ENCODE measurements around the gene LSAMP.

DNA sequence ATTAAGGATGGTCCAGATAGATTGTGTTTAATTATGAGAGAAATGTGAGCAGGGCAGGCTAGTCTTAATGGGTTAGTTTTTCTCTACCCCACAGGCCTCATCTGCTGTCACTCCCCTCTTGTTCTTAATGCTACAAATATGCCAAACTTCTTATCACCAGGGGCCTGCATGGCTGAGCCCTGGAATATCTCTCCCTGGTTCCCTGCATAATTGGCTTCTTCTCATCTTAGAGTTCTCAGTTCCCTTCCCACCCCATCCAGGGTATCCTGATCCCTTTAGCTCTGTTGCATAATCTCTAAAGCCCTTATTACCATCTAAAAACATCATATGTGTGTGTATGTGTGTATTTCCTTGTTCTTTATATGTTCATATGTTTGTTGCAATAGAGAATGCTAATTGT is 279.6 kb downstream of the LSAMP start:
- TF ChIP-seq, protein P1, sequence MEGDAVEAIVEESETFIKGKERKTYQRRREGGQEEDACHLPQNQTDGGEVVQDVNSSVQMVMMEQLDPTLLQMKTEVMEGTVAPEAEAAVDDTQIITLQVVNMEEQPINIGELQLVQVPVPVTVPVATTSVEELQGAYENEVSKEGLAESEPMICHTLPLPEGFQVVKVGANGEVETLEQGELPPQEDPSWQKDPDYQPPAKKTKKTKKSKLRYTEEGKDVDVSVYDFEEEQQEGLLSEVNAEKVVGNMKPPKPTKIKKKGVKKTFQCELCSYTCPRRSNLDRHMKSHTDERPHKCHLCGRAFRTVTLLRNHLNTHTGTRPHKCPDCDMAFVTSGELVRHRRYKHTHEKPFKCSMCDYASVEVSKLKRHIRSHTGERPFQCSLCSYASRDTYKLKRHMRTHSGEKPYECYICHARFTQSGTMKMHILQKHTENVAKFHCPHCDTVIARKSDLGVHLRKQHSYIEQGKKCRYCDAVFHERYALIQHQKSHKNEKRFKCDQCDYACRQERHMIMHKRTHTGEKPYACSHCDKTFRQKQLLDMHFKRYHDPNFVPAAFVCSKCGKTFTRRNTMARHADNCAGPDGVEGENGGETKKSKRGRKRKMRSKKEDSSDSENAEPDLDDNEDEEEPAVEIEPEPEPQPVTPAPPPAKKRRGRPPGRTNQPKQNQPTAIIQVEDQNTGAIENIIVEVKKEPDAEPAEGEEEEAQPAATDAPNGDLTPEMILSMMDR (IDR thresholded peaks at IDR 0.05), result no peak
- TF ChIP-seq SIN3A (IDR thresholded peaks at IDR 0.05; ENCODE audit: borderline replicate concordance, insufficient read depth, low read depth, low read length), result no peak
